HG03442 (cell line): Measurements from ENCODE around the gene TSPAN17.
"Not testable (repeated sequence)": the region's sequence is repeated elsewhere in the genome, so short reads cannot be mapped to it uniquely, and the experiment has no call there.

Experiments
- ATAC-seq: cut with Tn5 transposase; IDR thresholded peaks from one replicate; pipeline ENCODE4 v1.9.1; 2021; ENCODE audit warnings: mild to moderate bottlenecking, moderate library complexity; ENCODE audit not compliant: unreplicated experiment

Gene TSPAN17

GRCh38 chr5:176677209-176677939 lies 30.1 kb downstream of the TSPAN17 start:
- no peak for ATAC-seq

- ATAC-seq, result no peak
Measured at GRCh38 chr5:176678584-176678983, 31.3 kb downstream of the TSPAN17 start.

GRCh38 chr5:176679365-176680225 lies 32.3 kb downstream of the TSPAN17 start:
- no peak for ATAC-seq

- ATAC-seq, result no peak
Measured at GRCh38 chr5:176680226-176680563, 32.9 kb downstream of the TSPAN17 start.

GRCh38 chr5:176682016-176682531 lies 34.8 kb downstream of the TSPAN17 start:
- no peak for ATAC-seq

- no peak for ATAC-seq
Measured at GRCh38 chr5:176685010-176685409, 37.7 kb downstream of the TSPAN17 start.

- no peak for ATAC-seq
Measured at GRCh38 chr5:176687247-176687646, 40.0 kb downstream of the TSPAN17 start.

GRCh38 chr5:176687881-176688280 lies 40.6 kb downstream of the TSPAN17 start:
- ATAC-seq, result no peak

GRCh38 chr5:176690911-176691310 lies 43.6 kb downstream of the TSPAN17 start:
- no peak for ATAC-seq

GRCh38 chr5:176691524-176691923 lies 44.2 kb downstream of the TSPAN17 start:
- ATAC-seq, result no peak

GRCh38 chr5:176692326-176692725 lies 45.0 kb downstream of the TSPAN17 start:
- ATAC-seq, result no peak

GRCh38 chr5:176692839-176693476 lies 45.7 kb downstream of the TSPAN17 start:
- no peak for ATAC-seq

GRCh38 chr5:176693477-176693851 lies 46.2 kb downstream of the TSPAN17 start:
- no peak for ATAC-seq

- ATAC-seq, result no peak
Measured at GRCh38 chr5:176694146-176694545, 46.9 kb downstream of the TSPAN17 start.

GRCh38 chr5:176694631-176695030 lies 47.3 kb downstream of the TSPAN17 start:
- no peak for ATAC-seq

- ATAC-seq, result no peak
Measured at GRCh38 chr5:176695073-176695472, 47.8 kb downstream of the TSPAN17 start.

GRCh38 chr5:176697267-176697933 lies 50.1 kb downstream of the TSPAN17 start:
- no peak for ATAC-seq

GRCh38 chr5:176697934-176698538 lies 50.8 kb downstream of the TSPAN17 start:
- ATAC-seq, result no peak

GRCh38 chr5:176699446-176699845 lies 52.2 kb downstream of the TSPAN17 start:
- ATAC-seq, result not testable (repeated sequence)

- ATAC-seq, result no peak
Measured at GRCh38 chr5:176700239-176700847, 53.1 kb downstream of the TSPAN17 start.
